Esophagus muscularis mucosa (tissue), 4 donors: ENCODE measurements around the gene C1QTNF7. TPM values are rescaled to one million over a fixed set of nuclear protein-coding genes. Genes with fewer than 3 reads are reported as not detected.
A peak's percentile ranks its signal among the peaks of the same experiment; 100 is the strongest.

ENCODE experiments used
- DNase-seq: peaks from one replicate; pipeline ENCODE4 v3.0.0-alpha.2; 2017; ENCODE audit errors: extremely low spot score
- H3K27ac ChIP-seq, 4 donors: fragments of 200-600 bp; sonication (generic); replicated peaks in 1 of 4; 1 replicate in 3 of 4; 2 replicates in 1 of 4; pipeline ENCODE4 v1.5.1; 2016 to 2019; ENCODE audit warnings: mild to moderate bottlenecking in 1 of 4
- H3K27me3 ChIP-seq, 4 donors: fragments of 200-600 bp; sonication (generic); one replicate each; pipeline versions ENCODE4 v1.5.1 to v1.6.0; 2016 to 2019
- H3K36me3 ChIP-seq, 4 donors: fragments of 200-600 bp; sonication (generic); one replicate each; pipeline ENCODE4 v1.5.1; 2016 to 2019
- H3K4me1 ChIP-seq, 4 donors: fragments of 200-600 bp; sonication (generic); one replicate each; pipeline ENCODE4 v1.5.1; 2016 to 2019
- H3K4me3 ChIP-seq, 4 donors: fragments of 200-600 bp; sonication (generic); 1 replicate in 2 of 4; 2 replicates in 2 of 4; pipeline ENCODE4 v1.5.1; 2016 to 2019; ENCODE audit warnings: mild to moderate bottlenecking in 4 of 4, moderate library complexity in 1 of 4
- H3K9me3 ChIP-seq, 4 donors: fragments of 200-600 bp; sonication (generic); 1 replicate in 3 of 4; 2 replicates in 1 of 4; pipeline ENCODE4 v1.5.1; 2016 to 2019
- CTCF ChIP-seq, 3 experiments: fragments of 200-600 bp in 2 of 3; fragments of 450-650 bp in 1 of 3; sonication (generic) in 2 of 3; IDR thresholded peaks; one replicate each; pipeline ENCODE4 v1.5.1; 2017 to 2019; ENCODE audit warnings: antibody characterized with exemption in 3 of 3, mild to moderate bottlenecking in 2 of 3, moderate library complexity in 1 of 3
- EP300 ChIP-seq: sonication (generic); formaldehyde crosslinking; IDR thresholded peaks from one replicate; pipeline ENCODE4 v1.6.1; 2017; ENCODE audit warnings: antibody characterized with exemption
- POLR2A ChIP-seq: fragments of 450-650 bp; IDR thresholded peaks from one replicate; pipeline ENCODE4 v1.6.1; 2017; ENCODE audit warnings: antibody characterized with exemption, moderate library complexity, mild to moderate bottlenecking, low read depth
- POLR2AphosphoS5 ChIP-seq, 2 donors: sonication (generic); formaldehyde crosslinking; IDR thresholded peaks; one replicate each; pipeline ENCODE4 v1.6.1; 2017; ENCODE audit warnings: antibody characterized with exemption in 2 of 2
- WGBS: methylation state at CpG from one replicate; pipeline ENCODE4 v1.1.5; 2018; 5-methylcytosine and 5-hydroxymethylcytosine counted together
- intact Hi-C: fragments of 100-400 bp; cut with DNase I; formaldehyde crosslinking; loops from one replicate; pipeline ENCODE4 v1.15.1; 2023
- total RNA-seq, 4 donors: library from RNA; depleted of rRNA; stranded (reverse); fragments of >200 nt; gene quantifications; one replicate each; pipeline versions ENCODE4 v1.1.0 to v1.2.1, GENCODE V29; 2016

The C1QTNF7 gene
- 10 to 100 TPM; 15.7 to 41.9 (median 26.0) TPM for total RNA-seq

- H3K27ac ChIP-seq: peak within 1 kb of the TSS; percentile 57 to 75 (median 66)
- DNase-seq: no peak
- H3K4me3 ChIP-seq: peak within 1 kb of the TSS; percentile 11 to 46 (median 23)
- peaks cover 0 to 39% (median 31%) of the 10 kb centered on the region in 4 donors for H3K4me1 ChIP-seq
- H3K9me3 ChIP-seq: no peaks in the 10 kb centered on the region
- intact Hi-C loops: no loop called here
- no peaks in the 10 kb centered on the region for H3K27me3 ChIP-seq
- TF ChIP-seq POLR2AphosphoS5 (IDR thresholded peaks at IDR 0.05) (peak in 1 of 2 donors; percentile 44), CTCF (IDR thresholded peaks at IDR 0.05) (no peak)
- H3K36me3 ChIP-seq: no peaks in the 10 kb centered on the region
- WGBS: 16% methylated on average over 3 of the region's 3 CpGs
Observed at GRCh38 chr4:15427701-15428100, at the start of gene C1QTNF7. Gene C1QTNF7 (plus strand): TSS chr4:15428033. CDS start chr4:15435744, 7,711 bp downstream.

- TF ChIP-seq EP300: no peak
- no peak for TF ChIP-seq POLR2A
- no peak for TF ChIP-seq POLR2AphosphoS5 (IDR thresholded peaks at IDR 0.05)
- TF ChIP-seq CTCF (IDR thresholded peaks at IDR 0.05): no peak
- Histone ChIP-seq H3K4me3 (no peak overlapping the region), H3K27ac (peak overlapping the region; percentile 8 to 37 (median 16)), H3K9me3 (no peaks in the 10 kb centered on the region), H3K27me3 (no peaks in the 10 kb centered on the region), H3K4me1 (peaks cover 0 to 22% (median 18%) of the 10 kb centered on the region in 4 donors), H3K36me3 (no peaks in the 10 kb centered on the region)
- no peak for DNase-seq
- WGBS: 0% methylated on average over 1 of the region's 1 CpG
- intact Hi-C loops: no loop called here
Observed at GRCh38 chr4:15378062-15378461, 49.8 kb upstream of the C1QTNF7 start.

GRCh38 chr4:15378493-15378892, 49.3 kb upstream of the C1QTNF7 start:
- peaks cover 0 to 22% (median 18%) of the 10 kb centered on the region in 4 donors for H3K4me1 ChIP-seq
- intact Hi-C loops: no loop called here
- peak overlapping the region; percentile 8 to 23 (median 16) for H3K27ac ChIP-seq
- no peaks in the 10 kb centered on the region for H3K9me3 ChIP-seq
- TF ChIP-seq POLR2AphosphoS5 (IDR thresholded peaks at IDR 0.05) (no peak), CTCF (IDR thresholded peaks at IDR 0.05) (no peak)
- no peaks in the 10 kb centered on the region for H3K36me3 ChIP-seq
- no peak overlapping the region for H3K4me3 ChIP-seq
- H3K27me3 ChIP-seq: no peaks in the 10 kb centered on the region
- 10% methylated on average over 1 of the region's 1 CpG for WGBS
- DNase-seq: no peak

- TF ChIP-seq CTCF (IDR thresholded peaks at IDR 0.05) (no peak), POLR2A (no peak)
- H3K4me1 ChIP-seq: peaks cover 3 to 33% (median 30%) of the 10 kb centered on the region in 4 donors
- H3K27ac ChIP-seq: no peak overlapping the region
- no peaks in the 10 kb centered on the region for H3K27me3 ChIP-seq
- WGBS: 67% methylated on average over 3 of the region's 3 CpGs
- DNase-seq: no peak
- no peaks in the 10 kb centered on the region for H3K36me3 ChIP-seq
- H3K9me3 ChIP-seq: no peaks in the 10 kb centered on the region
- no peak overlapping the region for H3K4me3 ChIP-seq
- intact Hi-C loops: no loop called here
Observed at GRCh38 chr4:15381806-15382338, 46.0 kb upstream of the C1QTNF7 start.

- Histone ChIP-seq H3K27ac (no peak overlapping the region), H3K36me3 (no peaks in the 10 kb centered on the region), H3K4me3 (no peak overlapping the region), H3K9me3 (no peaks in the 10 kb centered on the region), H3K4me1 (peaks cover 3 to 32% (median 27%) of the 10 kb centered on the region in 4 donors), H3K27me3 (no peaks in the 10 kb centered on the region)
- DNase-seq: no peak
- TF ChIP-seq POLR2AphosphoS5 (IDR thresholded peaks at IDR 0.05): no peak
- intact Hi-C loops: no loop called here
- 86% methylated on average over 5 of the region's 5 CpGs for WGBS
Observed at GRCh38 chr4:15382669-15383273, 45.1 kb upstream of the C1QTNF7 start.
